ENCODE data around the gene M1AP. TPM values are rescaled to one million over a fixed set of nuclear protein-coding genes. Genes with fewer than 3 reads are reported as not detected.

Gene M1AP
- total and polyA plus RNA-seq, 9 of the 15 experiments (the other 6 are each of a cell fraction or from before 2014, with no cell fraction given): 0.06 to 0.33 (median 0.11) TPM; not detected in 4

- FAIRE-seq (no peak), DNase-seq (ENCODE audit: extremely low read depth in 1 of 4, low spot score in 3 of 4) (no peak), ATAC-seq (no peak)
- Histone ChIP-seq H3K9me3 (replicated peaks; ENCODE audit: control insufficient read depth, insufficient read depth, low read depth, low read length) (no peaks in the 10 kb centered on the region), H3K27ac (ENCODE audit: extremely low read depth, low read depth, low read length) (no peak overlapping the region), H3K9me1 (ENCODE audit: control insufficient read depth, insufficient read depth, low read length) (no peaks in the 10 kb centered on the region), H3K36me3 (ENCODE audit: control insufficient read depth, insufficient read depth, low read length) (no peaks in the 10 kb centered on the region), H3K4me1 (replicated peaks in 1 of 2; ENCODE audit: control insufficient read depth in 2 of 2, insufficient read depth in 2 of 2, low read length in 2 of 2) (no peaks in the 10 kb centered on the region), H3K27me3 (ENCODE audit: control insufficient read depth in 2 of 2, insufficient read depth in 2 of 2, low read length in 2 of 2) (peaks cover 3 to 10% of the 10 kb centered on the region in 2 experiments; a peak in 4 of 5 replicates), H3K79me2 (ENCODE audit: control insufficient read depth, insufficient read depth, low read length) (no peaks in the 10 kb centered on the region), H3K4me2 (ENCODE audit: insufficient read depth, low read length) (no peak overlapping the region), H4K20me1 (replicated peaks; ENCODE audit: control insufficient read depth, insufficient read depth, low read length) (no peaks in the 10 kb centered on the region), H3K9ac (ENCODE audit: insufficient read depth in 1 of 2, low read depth in 2 of 2, low read length in 2 of 2) (no peak overlapping the region), H2AFZ (ENCODE audit: low read depth, low read length) (no peak overlapping the region), H3K4me3 (no peak overlapping the region)
- no TSS peak for BruUV-seq (replicated peaks)
- intact Hi-C loops (cut with micrococcal nuclease): no loop called here
- CTCF ChIA-PET (ENCODE audit: low intra/inter-chr PET ratio): no interaction called here
- TF ChIP-seq, protein P1, sequence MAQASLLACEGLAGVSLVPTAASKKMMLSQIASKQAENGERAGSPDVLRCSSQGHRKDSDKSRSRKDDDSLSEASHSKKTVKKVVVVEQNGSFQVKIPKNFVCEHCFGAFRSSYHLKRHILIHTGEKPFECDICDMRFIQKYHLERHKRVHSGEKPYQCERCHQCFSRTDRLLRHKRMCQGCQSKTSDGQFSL (CRISPR knock-in tag; IDR thresholded peaks at IDR 0.05): no peak
- TF ChIP-seq, protein P1 (tag; IDR thresholded peaks at IDR 0.05): no peak
- no peak for TF ChIP-seq RBM15 (IDR thresholded peaks at IDR 0.05; ENCODE audit: insufficient read depth, low read length)
- TF ChIP-seq TARDBP (IDR thresholded peaks at IDR 0.05): no peak
- no peak for TF ChIP-seq LCOR (CRISPR knock-in tag; IDR thresholded peaks at IDR 0.05)
- no peak for TF ChIP-seq KDM1A (IDR thresholded peaks at IDR 0.05)
- no peak for TF ChIP-seq ZBTB49 (CRISPR knock-in tag; IDR thresholded peaks at IDR 0.05; ENCODE audit: borderline replicate concordance)
- no peak for TF ChIP-seq ZNF384 (IDR thresholded peaks at IDR 0.05; ENCODE audit: low read depth, low read length)
- no peak for TF ChIP-seq ZNF175 (CRISPR knock-in tag; IDR thresholded peaks at IDR 0.05; ENCODE audit: low read depth)
- no peak for TF ChIP-seq RFX5 (IDR thresholded peaks at IDR 0.05; ENCODE audit: low read depth, low read length)
- TF ChIP-seq USF1 (CRISPR knock-in tag; IDR thresholded peaks at IDR 0.05): no peak
- no peak for TF ChIP-seq ZNF586 (CRISPR knock-in tag; conservative IDR thresholded peaks at IDR 0.05)
- TF ChIP-seq SOX6 (IDR thresholded peaks at IDR 0.05): no peak
- TF ChIP-seq HIVEP1 (CRISPR knock-in tag; IDR thresholded peaks at IDR 0.05): no peak
- TF ChIP-seq YBX1 (IDR thresholded peaks at IDR 0.05): no peak
- POLR2A ChIA-PET: no interaction called here
- WGBS (ENCODE audit: insufficient coverage, low coverage, missing lambda C conversion rate): 8% methylated on average over 1 of the region's 1 CpG
- in situ Hi-C loops (cut with MboI): no loop called here
Measured at GRCh38 chr2:74668087-74668486, 20.0 kb upstream of the M1AP start.
